CD14-positive monocyte (primary cell): ENCODE results near the gene KRT26. TPM values are rescaled to one million over a fixed set of nuclear protein-coding genes. Genes with fewer than 3 reads are reported as not detected.

ENCODE experiments used
- DNase-seq, 3 donors: peaks; one replicate each; pipeline ENCODE4 v3.0.0-alpha.2; 2011 to 2022
- H2AFZ ChIP-seq: 2 replicates; pipeline ENCODE4 v1.6.0; 2012; ENCODE audit warnings: mild to moderate bottlenecking, low read depth, low read length, inconsistent platforms; ENCODE audit not compliant: insufficient read depth, poor library complexity, severe bottlenecking
- H3K27ac ChIP-seq, 2 donors: 1 replicate in 1 of 2; 2 replicates in 1 of 2; pipeline ENCODE4 v1.5.1; 2012 to 2013; ENCODE audit warnings: low read length in 2 of 2, control low read depth in 1 of 2, inconsistent platforms in 1 of 2, low read depth in 1 of 2, mild to moderate bottlenecking in 1 of 2
- H3K27me3 ChIP-seq, 2 donors: one replicate each; pipeline versions ENCODE4 v1.6.0 to v1.6.1; 2011 to 2013; ENCODE audit warnings: low read length in 2 of 2; ENCODE audit not compliant: control insufficient read depth in 2 of 2, insufficient read depth in 2 of 2
- H3K36me3 ChIP-seq, 2 donors: replicated peaks in 1 of 2; 1 replicate in 1 of 2; 2 replicates in 1 of 2; pipeline versions ENCODE4 v1.5.1 to v1.6.1; 2012 to 2013; ENCODE audit warnings: low read length in 2 of 2, control low read depth in 1 of 2, inconsistent platforms in 1 of 2, mild to moderate bottlenecking in 1 of 2; ENCODE audit not compliant: insufficient read depth in 2 of 2, control insufficient read depth in 1 of 2
- H3K4me1 ChIP-seq, 2 donors: 1 replicate in 1 of 2; 2 replicates in 1 of 2; pipeline versions ENCODE4 v1.5.1 to v1.6.1; 2012 to 2013; ENCODE audit warnings: low read length in 2 of 2, control low read depth in 1 of 2, inconsistent platforms in 1 of 2, mild to moderate bottlenecking in 1 of 2, moderate library complexity in 1 of 2; ENCODE audit not compliant: insufficient read depth in 2 of 2, control insufficient read depth in 1 of 2
- H3K4me2 ChIP-seq: replicated peaks from 2 replicates; pipeline ENCODE3; 2012; ENCODE audit warnings: low read length, moderate library complexity, mild to moderate bottlenecking; ENCODE audit not compliant: poor library complexity, severe bottlenecking; ENCODE audit errors: extremely low read depth
- H3K4me3 ChIP-seq, 3 experiments: fragments of 200-600 bp in 1 of 3; sonication (generic) in 1 of 3; replicated peaks in 1 of 3; 1 replicate in 2 of 3; 2 replicates in 1 of 3; pipeline ENCODE4 v1.5.1; 2011 to 2013; ENCODE audit warnings: low read length in 3 of 3, mild to moderate bottlenecking in 3 of 3, control low read depth in 2 of 3, low read depth in 2 of 3, inconsistent platforms in 1 of 3, moderate library complexity in 1 of 3
- H3K79me2 ChIP-seq: 2 replicates; pipeline ENCODE4 v1.6.0; 2012; ENCODE audit warnings: mild to moderate bottlenecking, control low read depth, inconsistent platforms, low read length, moderate library complexity; ENCODE audit not compliant: insufficient read depth
- H3K9ac ChIP-seq: 2 replicates; pipeline ENCODE4 v1.6.0; 2017; ENCODE audit warnings: low read length, mild to moderate bottlenecking; ENCODE audit not compliant: insufficient read depth, poor library complexity, severe bottlenecking
- H3K9me3 ChIP-seq, 2 donors: replicated peaks in 1 of 2; 1 replicate in 1 of 2; 2 replicates in 1 of 2; pipeline versions ENCODE4 v1.5.1 to v1.6.1; 2012 to 2013; ENCODE audit warnings: low read length in 2 of 2, control low read depth in 1 of 2; ENCODE audit not compliant: control insufficient read depth in 1 of 2, insufficient read depth in 1 of 2
- H4K20me1 ChIP-seq: 2 replicates; pipeline ENCODE4 v1.6.0; 2012; ENCODE audit warnings: mild to moderate bottlenecking, low read length, control low read depth, moderate library complexity; ENCODE audit not compliant: insufficient read depth
- H3K27ac Mint-ChIP-seq, 7 donors: one replicate each; pipeline ENCODE4 v1.8.0; 2020; ENCODE audit warnings: mild to moderate bottlenecking in 7 of 7, mixed read lengths in 7 of 7, moderate library complexity in 6 of 7, inconsistent platforms in 2 of 7
- H3K27me3 Mint-ChIP-seq, 3 donors: one replicate each; pipeline ENCODE4 v1.8.0; 2021 to 2022; ENCODE audit warnings: low read depth in 3 of 3, mild to moderate bottlenecking in 3 of 3, mixed read lengths in 3 of 3, moderate library complexity in 3 of 3, inconsistent platforms in 1 of 3
- H3K36me3 Mint-ChIP-seq, 2 donors: one replicate each; pipeline ENCODE4 v1.8.0; 2020; ENCODE audit warnings: mixed read lengths in 2 of 2, inconsistent platforms in 1 of 2, mild to moderate bottlenecking in 1 of 2
- H3K4me1 Mint-ChIP-seq: one replicate; pipeline ENCODE4 v1.8.0; 2020; ENCODE audit warnings: mild to moderate bottlenecking, mixed read lengths
- H3K4me3 Mint-ChIP-seq, 2 donors: one replicate each; pipeline ENCODE4 v1.8.0; 2020; ENCODE audit warnings: mild to moderate bottlenecking in 2 of 2, mixed read lengths in 2 of 2, moderate library complexity in 1 of 2
- H3K9me3 Mint-ChIP-seq, 7 donors: one replicate each; pipeline ENCODE4 v1.8.0; 2020 to 2022; ENCODE audit warnings: mixed read lengths in 7 of 7, mild to moderate bottlenecking in 6 of 7, moderate library complexity in 6 of 7, inconsistent platforms in 2 of 7
- WGBS: methylation state at CpG from one replicate; pipeline ENCODE4 v1.1.5; 2013; ENCODE audit warnings: missing lambda C conversion rate; ENCODE audit not compliant: insufficient coverage; 5-methylcytosine and 5-hydroxymethylcytosine counted together
- intact Hi-C, 2 donors: fragments of 100-400 bp; cut with micrococcal nuclease; formaldehyde crosslinking; loops; one replicate each; pipeline versions ENCODE4 v1.15.0 to v1.15.1; 2023
- polyA plus RNA-seq, 3 donors: library from polyadenylated mRNA; depleted of rRNA in 1 of 3; unstranded in 2 of 3; stranded (reverse) in 1 of 3; fragments of 300-500 nt in 2 of 3; fragments of >200 nt in 1 of 3; fragmentation: Illumina TruSeq in 2 of 3; gene quantifications; 1 replicate in 2 of 3; 2 replicates in 1 of 3; pipeline ENCODE4 v1.2.3, GENCODE V29; 2012 to 2021
- TF ChIP-seq, protein P1 (sequence below): fragments of 200-600 bp; IDR thresholded peaks from one replicate; pipeline ENCODE4 v1.8.0; 2022; ENCODE audit warnings: antibody characterized with exemption, mild to moderate bottlenecking

Gene KRT26
- polyA plus RNA-seq, 3 donors = not detected

DNA sequence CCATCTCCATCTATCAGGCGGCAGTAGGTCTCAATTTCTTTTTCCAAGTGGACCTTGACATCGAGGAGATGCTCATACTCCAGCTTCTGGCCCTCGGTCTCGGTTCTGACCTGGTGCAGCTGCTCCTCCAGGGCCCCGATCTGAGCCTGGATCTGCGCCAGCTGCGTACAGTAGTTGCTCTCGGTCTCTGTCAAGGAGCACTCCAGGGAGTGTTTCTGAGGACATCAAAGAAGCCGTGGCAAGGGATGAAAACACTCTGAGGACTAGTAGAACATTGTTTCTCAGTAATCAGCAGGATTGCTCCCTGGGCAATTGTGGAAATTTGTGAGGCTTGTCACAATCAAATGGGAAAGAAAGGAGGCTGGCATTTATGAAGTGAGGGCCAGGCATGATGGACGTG is 21.8 kb upstream of the KRT26 start:
- 93% methylated on average over 8 of the region's 10 CpGs for WGBS
- Histone ChIP-seq H3K9ac (no peak overlapping the region), H3K4me3 (no peak overlapping the region), H3K4me2 (no peak overlapping the region), H3K9me3 (no peaks in the 10 kb centered on the region), H2AFZ (no peak overlapping the region), H3K79me2 (no peaks in the 10 kb centered on the region), H4K20me1 (no peaks in the 10 kb centered on the region), H3K36me3 (no peaks in the 10 kb centered on the region), H3K4me1 (no peaks in the 10 kb centered on the region), H3K27ac (no peak overlapping the region), H3K27me3 (peaks cover 5 to 28% of the 10 kb centered on the region in 2 donors)
- H3K36me3 Mint-ChIP-seq = no peaks in the 10 kb centered on the region
- TF ChIP-seq, protein P1, sequence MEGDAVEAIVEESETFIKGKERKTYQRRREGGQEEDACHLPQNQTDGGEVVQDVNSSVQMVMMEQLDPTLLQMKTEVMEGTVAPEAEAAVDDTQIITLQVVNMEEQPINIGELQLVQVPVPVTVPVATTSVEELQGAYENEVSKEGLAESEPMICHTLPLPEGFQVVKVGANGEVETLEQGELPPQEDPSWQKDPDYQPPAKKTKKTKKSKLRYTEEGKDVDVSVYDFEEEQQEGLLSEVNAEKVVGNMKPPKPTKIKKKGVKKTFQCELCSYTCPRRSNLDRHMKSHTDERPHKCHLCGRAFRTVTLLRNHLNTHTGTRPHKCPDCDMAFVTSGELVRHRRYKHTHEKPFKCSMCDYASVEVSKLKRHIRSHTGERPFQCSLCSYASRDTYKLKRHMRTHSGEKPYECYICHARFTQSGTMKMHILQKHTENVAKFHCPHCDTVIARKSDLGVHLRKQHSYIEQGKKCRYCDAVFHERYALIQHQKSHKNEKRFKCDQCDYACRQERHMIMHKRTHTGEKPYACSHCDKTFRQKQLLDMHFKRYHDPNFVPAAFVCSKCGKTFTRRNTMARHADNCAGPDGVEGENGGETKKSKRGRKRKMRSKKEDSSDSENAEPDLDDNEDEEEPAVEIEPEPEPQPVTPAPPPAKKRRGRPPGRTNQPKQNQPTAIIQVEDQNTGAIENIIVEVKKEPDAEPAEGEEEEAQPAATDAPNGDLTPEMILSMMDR = no peak
- H3K27me3 Mint-ChIP-seq = peaks cover 20 to 28% (median 22%) of the 10 kb centered on the region in 3 donors
- no peaks in the 10 kb centered on the region for H3K4me1 Mint-ChIP-seq
- no peaks in the 10 kb centered on the region for H3K9me3 Mint-ChIP-seq
- no peak for DNase-seq
- peak overlapping the region in 1 of 2 donors; percentile 28 for H3K4me3 Mint-ChIP-seq
- intact Hi-C loops = no loop called here
- no peak overlapping the region for H3K27ac Mint-ChIP-seq

DNA sequence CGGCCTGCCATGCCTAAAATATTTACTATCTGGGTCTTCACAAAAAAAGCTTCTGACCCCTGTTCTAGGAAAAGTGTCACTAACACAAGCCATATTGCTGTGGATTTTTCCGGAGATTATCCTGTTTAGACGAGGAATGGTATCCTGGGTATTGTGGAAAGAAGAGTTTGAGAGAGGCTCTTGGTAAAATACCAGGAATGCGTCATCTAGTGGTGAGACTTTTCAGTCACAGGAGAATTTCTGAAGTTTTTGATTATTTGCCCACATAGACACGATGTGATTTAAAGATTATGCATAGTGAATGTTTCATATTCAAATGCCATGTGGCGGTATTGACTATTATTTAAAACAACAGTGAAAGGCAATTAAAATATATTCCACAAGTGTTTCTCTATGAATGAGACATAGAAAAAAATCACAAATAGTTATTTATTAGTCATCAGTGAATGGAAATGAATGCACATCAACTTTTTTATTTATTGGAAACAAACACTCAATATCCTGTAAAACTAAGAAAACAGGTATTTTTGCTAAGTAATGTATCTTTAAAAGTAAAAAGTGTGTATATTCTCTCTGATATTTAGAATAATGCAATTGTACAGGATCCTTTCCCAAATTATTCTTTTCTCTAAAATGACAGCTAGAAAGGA is 19.9 kb upstream of the KRT26 start:
- H3K36me3 ChIP-seq = no peaks in the 10 kb centered on the region
- no peaks in the 10 kb centered on the region for H3K4me1 ChIP-seq
- H3K4me2 ChIP-seq = no peak overlapping the region
- Mint-ChIP-seq H3K27me3 (peaks cover 14 to 32% (median 22%) of the 10 kb centered on the region in 3 donors), H3K4me3 (no peak overlapping the region), H3K27ac (no peak overlapping the region), H3K36me3 (no peaks in the 10 kb centered on the region), H3K9me3 (no peaks in the 10 kb centered on the region), H3K4me1 (no peaks in the 10 kb centered on the region)
- no peak overlapping the region for H3K27ac ChIP-seq
- no peaks in the 10 kb centered on the region for H4K20me1 ChIP-seq
- peaks cover 5 to 23% of the 10 kb centered on the region in 2 donors for H3K27me3 ChIP-seq
- H2AFZ ChIP-seq = no peak overlapping the region
- no peaks in the 10 kb centered on the region for H3K79me2 ChIP-seq
- H3K9me3 ChIP-seq = no peaks in the 10 kb centered on the region
- intact Hi-C loops = no loop called here
- WGBS = 27% methylated on average over 2 of the region's 6 CpGs
- no peak overlapping the region for H3K4me3 ChIP-seq
- DNase-seq = no peak
- TF ChIP-seq, protein P1 = peak; percentile 11
- H3K9ac ChIP-seq = no peak overlapping the region
